OCI-LY7 (cell line): ENCODE data around the gene FN3K. TPM values are rescaled to one million over a fixed set of nuclear protein-coding genes. Genes with fewer than 3 reads are reported as not detected.
A peak's percentile ranks its signal among the peaks of the same experiment; 100 is the strongest.

Source experiments
- BruUV-seq: library from RNA; stranded (reverse); fragments of 400-500 nt; replicated peaks from 2 replicates; lab custom pipeline; 2021; lab: Mats Ljungman, UMichigan
- CTCF ChIA-PET: fragments of 300-600 bp; sonication (Branson Sonifier 250); formaldehyde crosslinking; loops from one replicate; lab custom pipeline; 2022; ENCODE audit warnings: antibody characterized with exemption; ENCODE audit not compliant: unreplicated experiment; lab: Charles Lee
- POLR2A ChIA-PET: fragments of 300-600 bp; sonication (Branson Sonifier 250); formaldehyde crosslinking; loops from one replicate; lab custom pipeline; 2022; ENCODE audit warnings: antibody characterized with exemption; lab: Charles Lee
- DNase-seq: peaks from one replicate; pipeline ENCODE4 v3.0.0-alpha.2; 2015; ENCODE audit warnings: low spot score
- H2AFZ ChIP-seq: fragments of 200-600 bp; sonication (generic), shearing (Covaris generic); 2 replicates; pipeline ENCODE4 v1.6.1; 2014; ENCODE audit warnings: mild to moderate bottlenecking, antibody characterized with exemption, low read length, moderate library complexity
- H3K27ac ChIP-seq: fragments of 200-600 bp; sonication (generic); 2 replicates; pipeline ENCODE4 v1.5.1; 2014; ENCODE audit warnings: mixed run types, low read depth, mild to moderate bottlenecking, moderate library complexity, low read length, inconsistent platforms; ENCODE audit not compliant: poor library complexity, severe bottlenecking
- H3K36me3 ChIP-seq: fragments of 200-600 bp; sonication (generic); 2 replicates; pipeline ENCODE4 v1.6.1; 2014; ENCODE audit warnings: mild to moderate bottlenecking, antibody characterized with exemption, low read length, moderate library complexity, mixed read lengths; ENCODE audit not compliant: insufficient read depth
- H3K4me1 ChIP-seq: fragments of 200-600 bp; sonication (generic); 2 replicates; pipeline ENCODE4 v1.5.1; 2014; ENCODE audit warnings: mild to moderate bottlenecking, low read length; ENCODE audit not compliant: insufficient read depth, poor library complexity, severe bottlenecking
- H3K4me2 ChIP-seq: fragments of 200-600 bp; sonication (generic); 2 replicates; pipeline ENCODE4 v1.6.1; 2014; ENCODE audit warnings: mild to moderate bottlenecking, low read length
- H3K4me3 ChIP-seq: fragments of 200-600 bp; sonication (generic); 2 replicates; pipeline ENCODE4 v1.5.1; 2014; ENCODE audit warnings: mild to moderate bottlenecking, low read depth, low read length; ENCODE audit not compliant: poor library complexity, severe bottlenecking
- H3K79me2 ChIP-seq: fragments of 200-600 bp; sonication (generic); 2 replicates; pipeline ENCODE4 v1.6.1; 2016; ENCODE audit warnings: low read depth, mild to moderate bottlenecking, low read length, moderate library complexity, mixed read lengths; ENCODE audit not compliant: insufficient read depth
- H3K9me2 ChIP-seq: fragments of 200-600 bp; sonication (generic); 2 replicates; pipeline ENCODE4 v1.6.1; 2016; ENCODE audit warnings: mild to moderate bottlenecking, low read length, mixed read lengths; ENCODE audit not compliant: insufficient read depth
- H3K9me3 ChIP-seq: fragments of 200-600 bp; sonication (generic); 2 replicates; pipeline ENCODE4 v1.6.1; 2014; ENCODE audit warnings: mild to moderate bottlenecking, mixed run types, low read length, mixed read lengths
- H4K20me1 ChIP-seq: fragments of 200-600 bp; sonication (generic); 2 replicates; pipeline ENCODE4 v1.6.1; 2014; ENCODE audit warnings: mild to moderate bottlenecking, antibody characterized with exemption, low read length, moderate library complexity, mixed read lengths; ENCODE audit not compliant: insufficient read depth
- CTCF ChIP-seq: fragments of 200-600 bp; sonication (generic); conservative IDR thresholded peaks from 2 replicates; pipeline ENCODE4 v1.5.1; 2014; ENCODE audit warnings: mild to moderate bottlenecking, antibody characterized with exemption, low read length, moderate library complexity, mixed read lengths
- EZH2phosphoT487 ChIP-seq: fragments of 200-600 bp; sonication (generic); IDR thresholded peaks from 2 replicates; pipeline ENCODE4 v1.6.1; 2018; ENCODE audit warnings: low read depth, borderline replicate concordance, mild to moderate bottlenecking, mixed run types, antibody characterized with exemption, low read length, moderate library complexity, mixed read lengths
- intact Hi-C: fragments of 100-400 bp; cut with micrococcal nuclease; formaldehyde crosslinking; loops from one replicate; pipeline ENCODE4 v1.10.0; 2022; ENCODE audit not compliant: unreplicated experiment
- total RNA-seq, 2 experiments: library from RNA; depleted of rRNA in 1 of 2; stranded (reverse); fragments of >200 nt in 1 of 2; shearing (Covaris generic) in 1 of 2; gene quantifications; 2 replicates each; pipeline ENCODE4 v1.2.3, GENCODE V29; 2014 to 2022

Gene FN3K
- total RNA-seq, 2 experiments from 2014 or later, result 3.8 to 32.3 TPM

- intact Hi-C loops, result no loop called here
- peak overlapping the region; percentile 10 for H3K4me3 ChIP-seq
- no peaks in the 10 kb centered on the region for H3K9me2 ChIP-seq
- peak overlapping the region; percentile 86 for H3K27ac ChIP-seq
- POLR2A ChIA-PET, result interaction anchor here (0.9 kb wide), 1 partner anchor 12 kb away, joined by 4 read pairs; no protein-coding TSS in a partner anchor
- no TSS peak for BruUV-seq
- H3K4me1 ChIP-seq, result peaks cover 33% of the 10 kb centered on the region
- no peak overlapping the region for H2AFZ ChIP-seq
- H3K36me3 ChIP-seq, result no peaks in the 10 kb centered on the region
- H3K9me3 ChIP-seq, result no peaks in the 10 kb centered on the region
- CTCF ChIA-PET, result no interaction called here
- H3K4me2 ChIP-seq, result peak overlapping the region; percentile 39; the same call in 1 of the 2 replicates
- no peak for TF ChIP-seq EZH2phosphoT487
- TF ChIP-seq CTCF, result no peak
- no peaks in the 10 kb centered on the region for H3K79me2 ChIP-seq
- H4K20me1 ChIP-seq, result no peaks in the 10 kb centered on the region
- peak; percentile 61 for DNase-seq
These were observed 26.3 kb upstream of the FN3K start for GRCh38 chr17:82709024-82709675.

- Histone ChIP-seq H3K9me2 (no peaks in the 10 kb centered on the region), H3K79me2 (no peaks in the 10 kb centered on the region), H2AFZ (no peak overlapping the region), H3K4me1 (peaks cover 33% of the 10 kb centered on the region), H3K4me2 (peak overlapping the region; percentile 39; the same call in 1 of the 2 replicates), H4K20me1 (no peaks in the 10 kb centered on the region), H3K36me3 (no peaks in the 10 kb centered on the region), H3K27ac (no peak overlapping the region), H3K4me3 (peak overlapping the region; percentile 10), H3K9me3 (no peaks in the 10 kb centered on the region)
- TF ChIP-seq EZH2phosphoT487 (no peak), CTCF (no peak)
- ChIA-PET CTCF (no interaction called here), POLR2A (no interaction called here)
- DNase-seq, result no peak
- no TSS peak for BruUV-seq
- intact Hi-C loops, result no loop called here
These were observed 25.5 kb upstream of the FN3K start for GRCh38 chr17:82709676-82710498.
